Activated naive CD8-positive, alpha-beta T cell treated with anti-CD3 and anti-CD28 coated beads for 36 hours (primary cell): ENCODE measurements around the gene HDC. TPM values are rescaled to one million over a fixed set of nuclear protein-coding genes. Genes with fewer than 3 reads are reported as not detected.

Source experiments
- DNase-seq: peaks from one replicate; pipeline ENCODE4 v3.0.0; 2021
- H3K27ac Mint-ChIP-seq: one replicate; pipeline ENCODE4 v1.8.0; 2022; ENCODE audit warnings: mild to moderate bottlenecking, moderate library complexity, mixed read lengths
- H3K27me3 Mint-ChIP-seq: one replicate; pipeline ENCODE4 v1.8.0; 2022; ENCODE audit warnings: mild to moderate bottlenecking, mixed read lengths
- H3K36me3 Mint-ChIP-seq: one replicate; pipeline ENCODE4 v1.8.0; 2021; ENCODE audit warnings: mild to moderate bottlenecking, mixed read lengths
- H3K4me1 Mint-ChIP-seq: one replicate; pipeline ENCODE4 v1.8.0; 2021; ENCODE audit warnings: mixed read lengths
- H3K4me3 Mint-ChIP-seq: one replicate; pipeline ENCODE4 v1.8.0; 2022; ENCODE audit warnings: mild to moderate bottlenecking, moderate library complexity, mixed read lengths
- H3K9me3 Mint-ChIP-seq: one replicate; pipeline ENCODE4 v1.8.0; 2022; ENCODE audit warnings: mixed read lengths
- total RNA-seq, 2 experiments: library from RNA; stranded (reverse); gene quantifications; one replicate each; pipeline ENCODE4 v1.2.3, GENCODE V29; 2021

The HDC gene
- total RNA-seq, 2 experiments from 2014 or later, result 0.32 to 0.33 TPM

DNA sequence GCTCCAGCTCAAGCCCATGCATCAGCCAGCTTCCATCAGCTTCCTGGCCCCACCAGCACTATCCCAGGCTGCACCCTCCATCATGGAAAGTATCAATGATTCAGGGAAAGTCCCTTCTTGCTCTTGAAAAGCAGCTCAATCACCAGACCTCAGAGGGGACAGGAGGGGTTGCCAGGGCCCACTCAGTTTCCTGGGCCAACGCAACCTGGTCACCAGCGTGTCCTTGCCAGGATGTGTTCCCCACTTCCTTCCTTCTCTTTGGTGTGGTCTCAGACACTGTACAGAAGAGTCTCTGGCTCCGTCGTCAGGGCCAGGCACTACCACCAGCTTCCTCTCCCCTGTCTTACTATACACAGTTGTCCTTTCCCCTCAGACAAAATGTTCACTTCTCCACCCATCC is 3.0 kb downstream of the HDC start:
- H3K27me3 Mint-ChIP-seq, result peaks cover 5% of the 10 kb centered on the region
- H3K36me3 Mint-ChIP-seq, result peaks cover 1% of the 10 kb centered on the region
- peak; percentile 76 for DNase-seq
- H3K4me1 Mint-ChIP-seq, result peaks cover 53% of the 10 kb centered on the region
- H3K4me3 Mint-ChIP-seq, result no peak overlapping the region
- H3K9me3 Mint-ChIP-seq, result no peaks in the 10 kb centered on the region
- H3K27ac Mint-ChIP-seq, result peak overlapping the region; percentile 91

DNA sequence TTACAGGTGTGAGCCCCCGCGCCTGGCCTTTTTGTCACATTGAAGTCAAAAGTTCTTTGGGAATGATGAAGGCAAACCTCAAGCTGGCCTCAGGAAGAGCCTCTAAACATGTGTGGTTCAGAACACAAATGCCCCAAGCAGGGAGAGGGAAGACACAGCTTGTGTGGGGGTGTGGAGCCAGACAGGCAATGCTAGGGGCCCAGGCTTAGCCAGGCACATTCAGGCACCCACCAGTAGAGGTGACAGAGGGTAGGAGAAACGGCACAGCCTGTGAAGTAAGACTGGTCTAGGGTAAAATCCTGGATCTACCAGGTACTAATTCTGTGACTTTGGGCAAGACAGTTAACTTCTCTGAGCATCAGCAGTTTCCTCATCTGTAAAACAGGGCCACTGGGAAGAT is 3.5 kb downstream of the HDC start:
- H3K36me3 Mint-ChIP-seq, result peaks cover 1% of the 10 kb centered on the region
- peaks cover 55% of the 10 kb centered on the region for H3K4me1 Mint-ChIP-seq
- DNase-seq, result no peak
- H3K27ac Mint-ChIP-seq, result peak overlapping the region; percentile 91
- H3K27me3 Mint-ChIP-seq, result peaks cover 5% of the 10 kb centered on the region
- no peaks in the 10 kb centered on the region for H3K9me3 Mint-ChIP-seq
- H3K4me3 Mint-ChIP-seq, result no peak overlapping the region

DNA sequence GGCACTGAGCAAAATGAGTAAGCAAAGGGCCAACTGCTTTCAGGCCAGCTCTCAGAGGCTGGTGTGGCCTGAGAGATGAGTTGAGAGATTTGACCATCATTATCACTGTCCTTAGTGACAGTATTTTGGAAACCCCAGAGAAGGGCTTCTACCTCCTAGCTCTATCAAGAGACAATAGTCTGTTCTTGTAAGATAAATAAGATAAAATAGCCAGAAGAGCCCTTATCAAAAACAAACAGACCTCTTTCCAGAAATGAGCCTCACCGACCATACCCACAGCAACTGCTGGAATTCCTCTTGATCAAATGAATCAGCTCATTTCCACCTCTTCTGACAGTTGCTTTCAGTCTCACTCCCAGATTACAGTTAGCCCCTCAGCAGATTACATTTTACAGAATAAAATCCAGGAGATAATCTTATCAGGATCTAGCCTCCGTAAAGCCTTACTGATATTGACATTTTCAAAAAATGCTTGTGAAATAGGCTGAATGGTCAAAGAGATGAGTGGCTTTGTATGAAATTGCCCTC is 4.5 kb downstream of the HDC start:
- Mint-ChIP-seq H3K4me1 (peaks cover 56% of the 10 kb centered on the region), H3K27ac (peak overlapping the region; percentile 91), H3K9me3 (no peaks in the 10 kb centered on the region), H3K36me3 (peaks cover 1% of the 10 kb centered on the region), H3K4me3 (peak overlapping the region; percentile 37), H3K27me3 (peaks cover 5% of the 10 kb centered on the region)
- no peak for DNase-seq

DNA sequence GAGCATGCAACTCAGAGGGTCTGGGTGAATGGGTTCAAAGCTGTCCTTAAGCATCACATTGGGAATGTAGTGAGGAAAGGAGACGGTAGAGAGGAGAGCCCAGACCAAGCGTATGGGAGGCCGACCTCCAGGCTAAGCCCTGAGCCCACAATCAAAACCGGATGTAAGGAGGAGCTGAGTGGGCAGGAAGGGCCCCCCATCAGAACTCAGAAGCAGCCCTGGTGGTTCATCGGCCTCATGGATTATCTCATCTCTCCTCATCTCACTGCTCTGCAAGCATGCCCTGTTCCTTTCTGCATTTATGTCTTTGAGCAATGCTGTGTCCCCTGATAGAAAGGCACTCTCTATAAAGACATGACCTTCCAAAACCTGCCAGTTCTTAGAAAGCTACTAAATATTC is 6.2 kb downstream of the HDC start:
- Mint-ChIP-seq H3K27ac (peak overlapping the region; percentile 91), H3K4me3 (no peak overlapping the region), H3K9me3 (no peaks in the 10 kb centered on the region), H3K36me3 (peaks cover 1% of the 10 kb centered on the region), H3K27me3 (no peaks in the 10 kb centered on the region), H3K4me1 (peaks cover 52% of the 10 kb centered on the region)
- no peak for DNase-seq

DNA sequence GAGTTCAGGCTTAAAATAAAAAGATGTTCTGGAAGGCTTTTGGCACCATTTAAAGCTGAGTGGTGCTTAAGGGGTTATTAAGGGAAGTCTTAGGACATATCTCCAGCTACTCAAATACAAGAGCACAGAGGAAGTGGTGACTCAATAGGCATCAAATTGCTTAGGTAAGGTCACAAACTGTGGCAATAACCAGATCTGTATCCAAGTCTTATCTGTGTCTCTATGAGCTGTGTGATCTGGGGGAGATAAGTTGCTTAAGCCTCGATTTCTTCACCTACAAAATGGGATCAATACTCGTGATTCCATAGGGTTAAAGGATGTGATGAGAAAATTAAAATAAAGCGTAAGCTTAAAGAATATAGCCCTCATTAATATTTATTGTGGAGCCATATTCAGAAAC is 7.6 kb downstream of the HDC start:
- no peak overlapping the region for H3K4me3 Mint-ChIP-seq
- H3K27ac Mint-ChIP-seq, result no peak overlapping the region
- no peaks in the 10 kb centered on the region for H3K9me3 Mint-ChIP-seq
- DNase-seq, result no peak
- H3K4me1 Mint-ChIP-seq, result peaks cover 44% of the 10 kb centered on the region
- H3K27me3 Mint-ChIP-seq, result no peaks in the 10 kb centered on the region
- peaks cover 1% of the 10 kb centered on the region for H3K36me3 Mint-ChIP-seq

DNA sequence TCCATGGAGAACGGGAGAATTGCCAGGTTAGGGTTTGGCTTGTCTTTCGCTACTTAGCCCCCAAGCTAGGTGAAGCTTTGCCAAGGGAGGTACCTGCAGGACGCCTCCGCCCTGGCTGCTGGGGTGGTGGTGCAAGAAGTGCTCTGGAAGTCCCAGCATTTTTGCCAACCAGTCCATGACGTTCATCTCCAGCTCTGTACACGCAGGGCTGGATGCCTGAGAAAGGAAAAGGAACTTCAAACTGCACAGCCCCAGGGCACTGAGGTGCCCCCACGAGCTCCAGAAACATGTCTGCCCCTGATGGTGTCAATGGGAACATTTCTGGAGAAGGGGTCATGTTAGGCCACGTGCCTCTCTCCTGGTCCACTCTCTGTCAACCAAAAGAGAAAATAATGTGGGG is 8.2 kb downstream of the HDC start:
- no peak overlapping the region for H3K4me3 Mint-ChIP-seq
- peak overlapping the region; percentile 5 for H3K27ac Mint-ChIP-seq
- peaks cover 38% of the 10 kb centered on the region for H3K4me1 Mint-ChIP-seq
- H3K27me3 Mint-ChIP-seq, result no peaks in the 10 kb centered on the region
- no peak for DNase-seq
- no peaks in the 10 kb centered on the region for H3K9me3 Mint-ChIP-seq
- H3K36me3 Mint-ChIP-seq, result peaks cover 1% of the 10 kb centered on the region

DNA sequence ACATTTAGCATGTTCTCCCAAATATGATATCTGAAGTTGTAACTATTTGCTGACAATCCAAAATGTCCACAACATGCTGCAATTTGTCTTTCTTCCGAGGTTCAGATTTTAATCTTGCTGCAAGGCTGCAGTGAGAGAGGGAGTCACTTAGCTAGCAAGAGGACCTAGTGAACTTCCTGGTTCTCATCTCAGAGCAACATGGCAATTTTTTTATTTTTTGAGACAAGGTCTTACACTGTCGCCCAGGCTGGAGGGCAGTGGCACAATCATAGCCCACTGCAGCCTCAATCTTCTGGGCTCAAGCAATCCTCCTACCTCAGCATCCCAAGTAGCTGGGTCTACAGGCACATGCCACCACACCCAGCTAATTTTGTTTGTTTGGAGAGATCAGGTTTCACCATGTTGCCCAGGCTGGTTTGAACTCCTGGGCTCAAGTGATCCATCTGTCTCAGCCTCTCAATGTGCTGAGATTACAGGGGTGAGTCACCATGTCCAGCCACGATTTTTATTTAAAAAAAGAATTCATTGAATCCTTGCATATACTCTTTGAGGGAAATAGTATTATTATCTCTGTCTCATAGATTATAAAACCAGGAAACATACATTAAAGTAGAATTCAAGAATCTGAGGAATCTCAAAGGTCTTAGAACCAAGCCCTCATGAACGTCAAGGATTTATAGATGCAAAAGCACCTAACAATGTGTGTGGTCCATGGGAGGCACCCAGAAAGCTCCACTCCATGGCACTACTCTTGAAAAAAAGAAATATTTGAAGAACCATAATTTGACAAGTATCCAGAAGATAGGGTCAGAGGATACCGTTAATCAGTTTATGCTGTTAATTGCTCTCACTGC is 9.1 kb downstream of the HDC start:
- Mint-ChIP-seq H3K27me3 (no peaks in the 10 kb centered on the region), H3K4me1 (peaks cover 32% of the 10 kb centered on the region), H3K9me3 (no peaks in the 10 kb centered on the region), H3K4me3 (no peak overlapping the region), H3K27ac (no peak overlapping the region), H3K36me3 (peaks cover 1% of the 10 kb centered on the region)
- no peak for DNase-seq

DNA sequence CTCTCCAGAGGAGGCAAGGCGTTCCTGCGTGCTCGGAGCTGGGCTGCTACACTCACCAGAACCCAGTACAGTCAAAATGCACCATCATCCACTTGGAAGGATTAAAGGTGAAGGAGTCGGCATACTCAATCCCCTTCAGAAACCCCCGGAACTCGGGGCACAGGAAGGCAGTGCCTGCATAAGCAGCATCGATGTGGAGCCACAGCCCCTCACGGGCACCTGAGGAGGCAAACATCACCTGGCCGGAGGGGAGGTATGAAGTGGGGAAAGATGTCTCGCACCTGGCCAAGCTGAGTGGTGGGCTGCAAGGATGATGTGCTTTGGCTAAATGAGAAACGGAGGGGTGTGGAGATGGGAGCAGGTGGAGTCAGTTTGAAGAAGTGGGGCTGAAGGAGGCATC is 13.0 kb downstream of the HDC start:
- Mint-ChIP-seq H3K36me3 (peaks cover 8% of the 10 kb centered on the region), H3K4me3 (no peak overlapping the region), H3K9me3 (peaks cover 3% of the 10 kb centered on the region), H3K27me3 (no peaks in the 10 kb centered on the region), H3K4me1 (peaks cover 28% of the 10 kb centered on the region), H3K27ac (no peak overlapping the region)
- no peak for DNase-seq

DNA sequence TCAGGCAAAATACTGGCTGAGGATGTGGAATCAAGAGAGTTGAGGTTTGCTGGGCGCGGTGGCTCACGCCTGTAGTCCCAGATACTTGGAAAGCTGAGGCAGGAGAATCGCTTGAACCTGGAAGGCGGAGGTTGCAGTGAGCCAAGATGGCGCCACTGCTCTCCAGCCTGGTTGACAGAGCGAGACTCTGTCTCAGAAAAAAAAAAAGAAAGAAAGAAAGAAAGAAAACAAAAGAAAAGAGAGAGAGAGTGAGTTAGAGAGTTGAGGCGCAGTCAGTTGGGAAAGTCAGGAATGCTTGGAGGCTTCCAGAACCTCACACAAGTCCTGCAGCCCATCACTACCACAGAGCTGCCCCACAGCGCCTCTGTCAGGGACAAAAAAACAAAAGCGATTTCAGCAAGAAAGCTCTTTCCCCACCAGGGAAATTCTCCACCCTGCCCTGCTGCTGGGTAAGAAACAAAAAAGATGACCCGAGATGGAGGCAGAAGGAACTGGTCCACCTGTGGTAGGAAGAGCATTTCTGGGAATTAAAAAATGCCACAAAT is 13.8 kb downstream of the HDC start:
- H3K9me3 Mint-ChIP-seq, result peaks cover 3% of the 10 kb centered on the region
- H3K4me1 Mint-ChIP-seq, result peaks cover 30% of the 10 kb centered on the region
- no peak overlapping the region for H3K4me3 Mint-ChIP-seq
- DNase-seq, result no peak
- H3K27me3 Mint-ChIP-seq, result no peaks in the 10 kb centered on the region
- peaks cover 8% of the 10 kb centered on the region for H3K36me3 Mint-ChIP-seq
- H3K27ac Mint-ChIP-seq, result no peak overlapping the region

DNA sequence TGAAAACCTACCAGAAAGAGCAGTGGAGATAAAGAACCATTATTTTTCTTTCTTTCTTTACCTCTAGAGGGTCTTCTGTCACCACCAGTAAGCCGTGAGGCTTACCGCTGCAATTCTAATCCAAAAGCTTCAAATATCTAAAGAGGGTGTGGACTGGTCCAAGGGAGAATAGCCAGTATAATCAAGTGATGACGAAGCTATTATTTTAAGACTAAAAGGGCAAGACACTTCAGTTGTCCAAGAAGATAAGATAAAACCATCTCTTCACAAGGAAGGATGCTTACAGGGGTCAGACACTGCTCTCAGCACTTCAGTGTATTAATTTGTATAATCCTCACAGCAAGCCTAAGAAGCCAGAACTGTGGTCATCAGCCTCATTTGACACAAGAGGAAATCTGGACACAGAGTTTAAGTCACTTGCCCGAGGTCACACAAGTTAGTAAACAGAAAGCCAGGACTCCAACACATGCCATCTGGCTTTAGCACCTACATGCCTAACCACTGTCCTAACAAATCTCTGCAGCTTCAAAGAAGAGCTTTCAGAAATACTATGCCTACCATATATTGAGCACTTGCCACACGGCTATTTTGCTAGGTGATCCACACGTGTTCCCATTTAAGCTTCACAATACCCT is 14.6 kb downstream of the HDC start:
- peaks cover 3% of the 10 kb centered on the region for H3K9me3 Mint-ChIP-seq
- H3K27ac Mint-ChIP-seq, result no peak overlapping the region
- peaks cover 31% of the 10 kb centered on the region for H3K4me1 Mint-ChIP-seq
- no peak for DNase-seq
- peaks cover 8% of the 10 kb centered on the region for H3K36me3 Mint-ChIP-seq
- H3K4me3 Mint-ChIP-seq, result no peak overlapping the region
- no peaks in the 10 kb centered on the region for H3K27me3 Mint-ChIP-seq

DNA sequence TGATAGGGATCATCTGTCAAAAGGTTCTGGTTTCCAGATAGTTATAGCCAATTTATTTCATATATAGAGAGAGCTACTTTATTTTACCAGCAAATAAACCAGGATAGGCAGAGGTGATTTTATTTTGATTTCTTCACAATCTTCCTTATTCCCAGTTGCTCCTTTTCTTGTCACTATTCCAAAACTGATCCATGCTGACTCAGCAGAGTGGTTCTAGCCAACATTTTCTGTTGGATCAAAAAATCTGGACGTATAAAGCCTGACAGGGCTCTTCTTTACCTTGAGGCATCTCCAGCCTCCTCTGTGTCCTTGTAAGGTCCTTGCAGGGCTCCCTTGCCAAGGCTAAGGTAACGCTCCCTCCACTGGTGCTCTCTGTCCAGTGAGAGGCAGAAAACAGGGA is 15.8 kb downstream of the HDC start:
- Mint-ChIP-seq H3K27ac (peak overlapping the region; percentile 94), H3K4me3 (no peak overlapping the region), H3K27me3 (no peaks in the 10 kb centered on the region), H3K4me1 (peaks cover 31% of the 10 kb centered on the region), H3K36me3 (peaks cover 8% of the 10 kb centered on the region), H3K9me3 (peaks cover 3% of the 10 kb centered on the region)
- no peak for DNase-seq

DNA sequence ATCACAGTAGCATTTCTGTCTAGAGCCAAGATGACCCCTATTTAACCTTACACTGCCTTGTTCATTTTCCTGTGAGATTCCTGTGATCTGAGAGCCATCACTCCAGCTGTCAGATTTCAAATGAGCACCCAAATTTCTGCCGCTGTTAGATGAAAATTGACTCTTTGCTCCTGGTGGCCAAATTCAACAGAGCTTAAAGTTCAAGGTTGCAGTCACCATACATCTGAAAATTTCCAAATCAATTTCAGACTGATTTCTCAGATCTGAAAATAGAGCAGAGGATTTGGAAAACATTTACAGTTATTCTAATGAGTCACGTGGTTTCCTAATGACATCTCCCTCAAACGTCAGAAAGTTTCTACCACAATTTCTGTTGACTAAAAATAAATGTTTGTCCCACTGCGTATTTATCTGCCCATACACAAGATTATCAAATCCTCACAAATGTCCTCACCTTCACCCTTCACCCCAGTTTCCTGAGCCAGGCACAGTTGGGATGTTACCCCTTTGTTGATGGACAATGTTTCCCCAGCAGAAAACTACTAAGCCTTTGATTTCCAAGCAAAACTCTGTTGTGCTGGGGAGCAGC is 16.4 kb downstream of the HDC start:
- peaks cover 3% of the 10 kb centered on the region for H3K9me3 Mint-ChIP-seq
- peaks cover 31% of the 10 kb centered on the region for H3K4me1 Mint-ChIP-seq
- no peak for DNase-seq
- peaks cover 8% of the 10 kb centered on the region for H3K36me3 Mint-ChIP-seq
- H3K27ac Mint-ChIP-seq, result peak overlapping the region; percentile 94
- H3K4me3 Mint-ChIP-seq, result peak overlapping the region; percentile 69
- no peaks in the 10 kb centered on the region for H3K27me3 Mint-ChIP-seq

DNA sequence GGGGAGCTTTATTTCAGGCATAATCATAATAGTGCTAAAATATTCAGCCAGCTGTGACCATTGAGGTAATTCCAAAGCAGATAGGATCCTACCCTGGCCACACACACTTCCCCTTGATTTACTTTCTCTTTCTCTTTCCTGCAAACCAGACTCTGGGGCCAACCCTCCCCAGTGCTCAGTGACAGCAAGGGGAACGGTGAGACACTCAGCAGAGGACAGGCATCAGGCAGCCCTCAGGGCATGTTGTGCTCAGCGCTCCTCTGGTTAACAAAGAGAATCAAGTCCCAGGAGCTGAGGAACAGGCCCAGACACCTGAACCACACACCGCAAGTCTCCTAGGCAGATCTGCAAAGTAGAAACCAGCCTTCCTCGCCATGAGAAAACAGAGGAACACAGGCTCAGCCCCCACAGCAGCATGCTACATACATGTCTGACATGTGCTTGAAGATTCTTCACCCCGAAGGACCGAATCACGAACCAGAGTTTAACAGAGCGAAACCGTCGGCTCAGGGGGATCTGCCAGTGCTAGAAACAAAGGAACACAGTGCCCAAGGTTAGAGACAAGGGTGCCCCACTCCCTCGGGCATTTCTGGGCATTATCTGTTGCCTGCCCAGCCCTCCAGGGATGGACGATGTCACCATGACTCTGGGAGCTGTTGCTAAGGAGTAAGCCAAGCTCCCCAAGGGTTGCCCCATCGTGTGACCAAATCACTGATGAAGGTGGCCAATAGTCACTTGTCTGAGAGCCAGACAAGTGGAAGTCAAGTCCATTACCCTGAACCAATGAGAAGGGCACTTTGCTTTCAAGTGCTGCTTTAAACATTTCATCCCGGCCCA is 17.5 kb downstream of the HDC start:
- Mint-ChIP-seq H3K9me3 (peaks cover 3% of the 10 kb centered on the region), H3K27ac (peak overlapping the region; percentile 94), H3K27me3 (no peaks in the 10 kb centered on the region), H3K4me3 (peak overlapping the region; percentile 69), H3K36me3 (peaks cover 10% of the 10 kb centered on the region), H3K4me1 (peaks cover 31% of the 10 kb centered on the region)
- peak; percentile 70 for DNase-seq

DNA sequence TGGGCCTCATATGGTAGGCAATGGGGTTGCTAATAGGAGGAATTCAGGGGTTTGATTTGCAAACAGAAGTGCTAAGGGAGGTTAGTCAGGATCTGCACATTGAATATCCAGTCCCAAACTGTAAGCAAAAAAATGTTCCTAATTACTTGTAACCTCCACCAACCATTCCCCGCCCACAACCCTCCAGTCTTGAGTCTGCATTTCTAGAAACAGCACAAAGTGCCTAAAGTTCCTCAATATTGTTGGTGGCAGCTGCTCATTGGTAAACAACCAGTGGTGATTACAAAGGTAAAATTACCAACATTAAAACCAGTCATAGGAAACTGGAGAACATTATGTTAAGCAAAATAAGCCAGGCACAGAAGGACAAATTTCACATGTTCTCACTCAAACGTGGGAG is 18.9 kb downstream of the HDC start:
- H3K27ac Mint-ChIP-seq, result no peak overlapping the region
- H3K4me1 Mint-ChIP-seq, result peaks cover 31% of the 10 kb centered on the region
- H3K36me3 Mint-ChIP-seq, result peaks cover 10% of the 10 kb centered on the region
- H3K4me3 Mint-ChIP-seq, result no peak overlapping the region
- DNase-seq, result no peak
- H3K27me3 Mint-ChIP-seq, result no peaks in the 10 kb centered on the region
- peaks cover 3% of the 10 kb centered on the region for H3K9me3 Mint-ChIP-seq
